Ramos (cell line): Measurements from ENCODE around the gene PCDHGB1.
"Not testable (repeated sequence)": the region's sequence is repeated elsewhere in the genome, so short reads cannot be mapped to it uniquely, and the experiment has no call there.

ENCODE experiments used
- in situ Hi-C: fragments of 300-500 bp; cut with MboI; formaldehyde crosslinking; loops from one replicate; pipeline ENCODE4 v1.14.3; 2022; ENCODE audit warnings: low sequenced_read_pairs; ENCODE audit not compliant: unreplicated experiment

Gene PCDHGB1

DNA sequence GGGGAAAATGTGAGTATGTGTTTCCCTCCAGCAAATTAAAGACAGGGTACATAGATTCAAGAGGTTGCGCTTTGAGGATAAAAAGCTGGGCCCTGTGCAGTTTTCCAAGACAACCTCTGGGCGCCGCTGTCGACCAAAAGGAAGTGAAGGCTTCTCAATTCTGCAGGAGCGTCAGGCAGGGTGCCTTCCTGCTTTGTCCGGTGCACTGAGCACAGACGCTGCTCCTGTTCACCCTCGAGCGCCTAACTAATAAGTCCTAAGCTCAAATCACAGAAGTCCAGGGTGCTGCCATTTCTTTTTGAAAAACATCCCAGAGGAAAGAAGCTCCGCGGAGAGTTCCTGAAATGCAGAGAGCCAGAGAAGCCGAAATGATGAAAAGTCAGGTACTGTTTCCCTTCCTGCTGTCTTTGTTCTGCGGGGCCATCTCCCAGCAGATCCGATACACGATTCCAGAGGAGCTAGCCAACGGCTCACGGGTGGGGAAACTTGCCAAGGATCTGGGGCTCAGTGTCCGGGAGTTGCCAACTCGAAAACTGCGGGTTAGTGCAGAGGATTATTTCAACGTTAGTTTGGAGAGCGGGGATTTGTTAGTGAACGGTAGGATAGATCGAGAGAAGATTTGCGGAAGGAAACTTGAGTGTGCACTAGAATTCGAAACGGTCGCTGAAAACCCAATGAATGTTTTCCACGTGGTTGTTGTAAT is at the start of gene PCDHGB1:
PCDHGB1 (plus strand) TSS at position 183 of the 703 bp plus-strand sequence; CDS start at position 345, 162 bp downstream.
- in situ Hi-C loops: no loop called here

DNA sequence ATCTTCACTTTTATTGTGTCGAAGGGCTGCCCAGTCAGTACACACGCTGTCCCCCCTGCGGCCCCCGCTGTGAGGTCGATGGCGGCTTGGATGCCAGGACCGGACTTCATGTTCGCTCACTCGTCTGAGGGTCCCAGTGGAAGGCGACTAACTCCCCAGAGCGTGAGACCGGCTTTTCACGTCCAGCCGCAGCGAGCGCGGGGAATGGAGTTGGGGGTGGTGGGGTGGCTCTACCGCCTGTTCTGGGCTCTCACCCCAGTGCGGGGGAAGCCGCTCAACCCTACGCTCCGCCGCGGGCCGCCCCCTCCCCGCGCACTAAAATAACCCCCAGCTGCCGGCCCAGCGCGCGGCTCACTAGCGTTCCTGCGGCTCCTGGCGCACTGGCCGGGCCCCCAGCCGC is 46.1 kb upstream of the PCDHGB1 start, which contains the start of gene SLC25A2:
SLC25A2 (minus strand) TSS at position 294 of the 400 bp plus-strand sequence; CDS start at position 110, 184 bp downstream.
- in situ Hi-C loops: no loop called here

DNA sequence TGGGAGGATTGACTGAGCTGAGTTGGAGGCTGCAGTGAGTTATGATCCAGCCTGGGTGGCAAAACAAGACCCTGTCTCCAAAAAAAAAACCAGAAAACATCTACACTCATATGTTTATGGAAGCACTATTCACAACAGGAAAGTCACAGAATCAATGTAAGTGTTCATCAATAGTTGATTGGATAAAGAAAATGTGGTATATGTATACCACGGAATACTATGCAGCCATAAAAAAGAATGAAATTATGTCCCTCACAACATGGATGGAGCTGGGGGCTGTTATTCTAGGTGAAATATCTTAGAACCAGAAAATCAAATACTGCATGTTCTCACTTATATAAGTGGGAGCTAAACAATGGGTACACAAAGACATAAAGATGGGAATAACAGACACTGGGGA is 43.3 kb upstream of the PCDHGB1 start:
- in situ Hi-C loops: no loop called here

DNA sequence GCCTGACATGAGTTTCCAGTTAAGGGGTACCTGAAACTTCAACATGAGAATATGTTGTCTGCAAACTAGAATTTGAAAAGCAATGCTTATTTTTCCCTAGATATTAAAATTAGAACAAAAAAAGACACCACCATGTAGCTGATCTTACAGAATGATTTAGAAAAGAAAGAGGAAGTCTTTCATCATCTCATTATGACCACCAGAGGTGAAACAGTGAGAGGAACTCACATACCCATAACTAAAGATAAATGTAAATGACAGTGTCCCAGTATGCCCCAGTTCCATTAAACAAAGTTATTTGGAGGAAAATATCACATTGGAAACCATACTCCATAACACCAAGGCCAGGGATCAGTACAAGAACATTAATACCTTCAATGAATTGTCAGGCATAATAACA is 36.2 kb upstream of the PCDHGB1 start:
- in situ Hi-C loops: no loop called here

DNA sequence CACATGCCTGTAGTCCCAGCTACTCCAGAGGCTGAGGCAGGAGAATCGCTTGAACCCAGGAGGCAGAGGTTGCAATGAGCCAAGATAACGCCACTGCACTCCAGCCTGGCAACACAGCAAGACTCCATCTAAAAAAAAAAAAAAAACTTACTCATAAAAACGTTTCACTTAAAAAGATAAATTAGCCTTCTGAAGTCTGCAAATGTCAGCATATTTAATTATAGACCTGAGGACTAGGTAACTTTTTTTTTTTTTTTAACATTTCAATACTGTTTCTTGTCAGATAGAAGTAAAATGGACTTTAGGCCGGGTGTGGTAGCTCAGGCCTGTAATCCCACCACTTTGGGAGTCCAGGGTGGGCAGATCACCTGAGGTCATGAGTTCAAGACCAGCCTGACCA is 32.9 kb upstream of the PCDHGB1 start:
- in situ Hi-C loops: not testable (repeated sequence)

DNA sequence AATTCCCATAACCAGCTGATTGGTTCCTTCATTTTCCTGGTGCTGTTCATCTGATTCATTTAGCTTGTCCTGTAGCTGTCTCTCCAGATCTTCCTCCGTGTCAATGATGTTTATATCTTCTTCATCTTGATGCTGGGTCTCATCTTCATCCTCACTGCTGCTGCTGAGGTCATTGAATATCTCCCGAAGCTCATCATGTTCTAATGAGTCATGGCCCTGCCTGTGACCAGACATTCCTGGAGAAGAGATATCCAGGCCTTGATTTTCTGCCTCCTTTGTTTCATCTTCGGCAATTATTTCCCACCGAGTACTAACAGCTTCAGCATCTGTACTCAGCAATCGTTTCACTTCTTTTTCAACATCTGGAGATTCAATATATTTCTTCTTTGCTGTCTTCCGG is 30.7 kb upstream of the PCDHGB1 start:
- in situ Hi-C loops: no loop called here

DNA sequence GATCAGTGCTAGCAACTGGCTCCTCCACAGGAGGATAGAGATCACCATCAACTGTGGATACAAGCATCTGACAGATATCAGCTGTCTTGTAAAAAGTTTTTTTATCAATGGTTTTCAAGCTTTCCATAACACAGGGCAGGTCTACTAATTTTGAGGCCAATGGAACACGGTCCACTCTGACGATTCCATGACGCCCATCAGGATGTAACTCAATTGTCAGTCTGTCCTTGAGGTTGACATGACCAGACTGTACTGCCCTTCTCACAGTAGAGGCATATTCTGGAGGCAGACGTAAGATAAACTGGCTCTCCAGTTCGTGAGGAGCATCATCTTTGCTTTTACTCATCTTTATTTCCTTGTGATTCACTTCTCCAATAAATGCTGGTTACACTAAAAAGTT is 30.2 kb upstream of the PCDHGB1 start:
- in situ Hi-C loops: no loop called here

DNA sequence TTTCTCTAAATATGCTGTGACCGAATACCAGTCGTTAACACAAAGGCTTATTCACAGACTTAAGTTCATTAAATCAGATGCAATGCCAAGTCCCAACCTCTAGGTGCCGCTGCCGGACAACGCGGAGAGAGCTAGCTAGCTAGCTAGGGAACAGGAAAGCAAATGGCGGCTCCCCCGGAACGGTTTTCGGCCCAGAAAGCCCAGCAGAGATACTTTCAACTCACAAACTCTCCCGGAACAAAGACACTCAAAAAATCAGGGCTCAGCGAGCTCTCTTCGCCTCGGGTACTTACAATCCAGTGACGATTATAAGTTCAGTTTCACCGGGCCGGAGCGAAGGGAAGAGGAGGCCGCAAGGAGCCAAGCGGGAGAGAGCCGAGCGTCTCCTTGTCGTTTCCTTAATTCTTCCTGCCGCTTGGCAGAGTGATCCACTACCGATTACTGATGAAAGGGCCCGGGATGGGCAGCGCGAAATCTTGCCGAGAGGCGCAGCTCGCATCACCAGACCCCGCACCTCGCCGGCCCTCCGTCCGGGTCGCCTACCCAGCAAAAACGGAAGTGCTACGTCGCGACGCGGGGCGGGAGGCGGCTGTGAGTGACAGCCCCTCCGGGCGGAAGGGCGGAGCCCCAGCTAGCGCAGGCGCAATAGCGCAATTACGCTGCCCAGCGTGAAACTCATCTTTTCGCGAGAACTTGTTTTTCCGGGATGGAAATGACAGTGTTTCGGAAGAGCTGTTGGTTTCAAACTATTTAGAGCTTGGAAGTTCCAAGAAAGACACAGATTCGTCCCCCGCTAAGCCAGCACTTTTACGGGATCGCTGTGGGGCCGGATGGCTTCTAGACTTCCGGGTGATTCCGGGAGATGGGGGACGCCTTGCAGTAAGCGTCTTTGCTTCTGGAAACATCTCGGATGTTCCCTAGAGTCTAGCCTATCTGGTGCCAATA is 29.4 kb upstream of the PCDHGB1 start, which contains the start of gene TAF7:
TAF7 (minus strand) TSS at position 560 of the 945 bp plus-strand sequence. CDS start 740 bp downstream, outside the sequence.
- in situ Hi-C loops: no loop called here

DNA sequence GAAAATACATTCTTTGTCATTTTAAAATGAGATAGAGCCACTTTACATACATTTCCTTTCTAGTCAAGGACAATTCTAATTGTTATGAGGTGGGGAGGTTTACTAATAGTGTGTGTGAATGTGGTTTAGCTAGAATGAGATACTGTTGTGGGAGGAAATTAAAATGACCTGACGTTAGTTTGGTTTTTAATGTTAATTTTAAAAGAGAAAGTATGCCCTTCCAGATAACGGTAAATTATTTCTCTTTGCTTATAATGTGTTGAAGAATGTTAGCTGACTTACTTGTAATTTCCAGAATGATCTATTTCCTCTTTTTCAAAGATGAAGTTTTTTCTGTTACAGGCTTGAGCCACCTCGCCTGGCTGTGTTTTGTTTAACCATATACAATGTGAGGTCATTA is 27.6 kb upstream of the PCDHGB1 start:
- in situ Hi-C loops: no loop called here

DNA sequence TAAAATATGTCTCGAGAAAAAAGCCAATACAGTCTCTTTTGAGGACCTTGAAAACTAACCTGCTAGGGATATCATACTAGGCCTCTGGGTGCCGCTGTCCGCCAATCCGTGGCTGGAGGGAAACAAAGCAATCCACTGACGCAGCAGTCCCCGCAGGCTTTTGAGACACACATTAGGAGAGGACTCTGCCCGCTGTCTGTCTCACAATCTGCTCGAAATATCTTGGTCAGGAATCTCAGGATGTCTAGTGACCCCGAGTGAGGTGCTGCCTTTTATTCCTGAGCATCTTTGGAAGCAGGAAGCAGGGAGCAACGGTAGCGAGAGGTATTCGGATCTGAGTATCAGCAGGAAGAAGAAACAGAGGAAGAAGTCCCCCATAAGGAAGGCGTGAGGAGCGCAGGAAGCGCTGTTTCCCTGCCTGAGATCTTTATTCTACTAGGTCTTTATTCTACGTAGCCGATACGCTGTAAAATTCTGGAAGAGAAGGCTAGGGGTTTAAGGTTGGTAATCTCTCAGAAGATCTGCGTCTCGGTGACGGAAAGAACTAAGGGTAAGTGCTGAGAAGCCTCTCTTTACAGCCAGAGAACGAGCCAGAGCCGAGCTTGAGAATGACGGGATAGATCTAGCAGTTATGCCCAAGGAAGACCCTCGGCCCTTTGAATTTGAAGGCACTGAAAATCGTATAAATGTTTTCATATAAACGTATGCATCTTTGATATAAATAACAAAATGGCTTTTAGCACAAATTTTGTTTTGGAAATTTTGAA is 23.6 kb upstream of the PCDHGB1 start:
- in situ Hi-C loops: no loop called here

DNA sequence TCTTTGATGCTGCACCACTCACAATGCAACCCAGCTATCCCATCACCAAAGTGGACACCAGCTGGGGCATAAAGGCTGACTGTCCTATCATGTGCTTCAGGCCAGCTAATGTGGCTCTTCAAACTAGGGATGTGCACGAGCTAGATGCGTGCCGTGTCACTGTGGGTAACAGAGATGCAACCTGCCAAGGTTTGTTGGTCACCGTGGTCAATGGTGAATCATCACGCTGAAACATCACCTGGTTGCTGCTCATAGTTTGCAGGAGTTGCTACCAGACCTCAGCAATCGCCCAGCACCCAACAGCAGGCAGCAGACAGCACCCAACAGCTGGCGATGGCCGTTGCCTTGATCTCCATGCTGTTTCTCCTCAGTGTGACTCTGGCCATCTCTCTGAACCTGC is 21.7 kb upstream of the PCDHGB1 start:
- in situ Hi-C loops: no loop called here

DNA sequence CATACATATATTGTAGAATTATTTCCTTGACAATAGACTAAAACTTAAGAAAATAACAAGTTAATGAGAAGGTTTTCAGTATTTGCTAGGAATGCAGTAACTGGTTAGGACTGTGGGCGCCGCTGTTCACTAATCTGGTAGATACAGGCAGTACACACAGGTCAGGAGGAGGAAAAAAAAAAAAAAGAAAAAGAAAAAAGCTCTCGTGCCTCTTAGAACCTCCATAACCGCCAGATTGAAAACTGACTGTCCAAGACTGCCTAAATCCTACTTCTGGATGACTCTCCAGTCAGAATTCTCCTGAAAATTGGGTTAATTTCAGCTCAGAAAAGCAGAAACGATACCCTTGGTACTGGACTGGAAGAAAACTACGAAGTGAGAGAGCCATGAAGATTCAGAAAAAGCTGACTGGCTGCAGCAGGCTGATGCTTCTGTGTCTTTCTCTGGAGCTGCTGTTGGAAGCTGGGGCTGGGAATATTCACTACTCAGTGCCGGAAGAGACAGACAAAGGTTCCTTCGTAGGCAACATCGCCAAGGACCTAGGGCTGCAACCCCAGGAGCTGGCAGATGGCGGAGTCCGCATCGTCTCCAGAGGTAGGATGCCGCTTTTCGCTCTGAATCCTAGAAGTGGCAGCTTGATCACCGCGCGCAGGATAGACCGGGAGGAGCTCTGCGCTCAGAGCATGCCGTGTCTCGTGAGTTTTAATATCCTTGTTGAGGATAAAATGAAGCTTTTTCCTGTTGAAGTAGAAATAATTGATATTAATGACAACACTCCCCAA is 19.4 kb upstream of the PCDHGB1 start, which contains the start of gene PCDHGA1:
PCDHGA1 (plus strand) TSS at position 216 of the 782 bp plus-strand sequence.
- in situ Hi-C loops: no loop called here

DNA sequence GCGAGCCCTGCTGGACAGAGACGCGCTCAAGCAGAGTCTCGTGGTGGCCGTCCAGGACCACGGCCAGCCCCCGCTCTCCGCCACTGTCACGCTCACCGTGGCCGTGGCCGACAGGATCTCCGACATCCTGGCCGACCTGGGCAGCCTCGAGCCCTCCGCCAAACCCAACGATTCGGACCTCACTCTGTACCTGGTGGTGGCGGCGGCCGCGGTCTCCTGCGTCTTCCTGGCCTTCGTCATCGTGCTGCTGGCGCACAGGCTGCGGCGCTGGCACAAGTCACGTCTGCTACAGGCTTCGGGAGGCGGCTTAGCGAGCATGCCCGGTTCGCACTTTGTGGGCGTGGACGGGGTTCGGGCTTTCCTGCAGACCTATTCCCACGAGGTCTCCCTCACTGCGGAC is 17.3 kb upstream of the PCDHGB1 start:
- in situ Hi-C loops: not testable (repeated sequence)

DNA sequence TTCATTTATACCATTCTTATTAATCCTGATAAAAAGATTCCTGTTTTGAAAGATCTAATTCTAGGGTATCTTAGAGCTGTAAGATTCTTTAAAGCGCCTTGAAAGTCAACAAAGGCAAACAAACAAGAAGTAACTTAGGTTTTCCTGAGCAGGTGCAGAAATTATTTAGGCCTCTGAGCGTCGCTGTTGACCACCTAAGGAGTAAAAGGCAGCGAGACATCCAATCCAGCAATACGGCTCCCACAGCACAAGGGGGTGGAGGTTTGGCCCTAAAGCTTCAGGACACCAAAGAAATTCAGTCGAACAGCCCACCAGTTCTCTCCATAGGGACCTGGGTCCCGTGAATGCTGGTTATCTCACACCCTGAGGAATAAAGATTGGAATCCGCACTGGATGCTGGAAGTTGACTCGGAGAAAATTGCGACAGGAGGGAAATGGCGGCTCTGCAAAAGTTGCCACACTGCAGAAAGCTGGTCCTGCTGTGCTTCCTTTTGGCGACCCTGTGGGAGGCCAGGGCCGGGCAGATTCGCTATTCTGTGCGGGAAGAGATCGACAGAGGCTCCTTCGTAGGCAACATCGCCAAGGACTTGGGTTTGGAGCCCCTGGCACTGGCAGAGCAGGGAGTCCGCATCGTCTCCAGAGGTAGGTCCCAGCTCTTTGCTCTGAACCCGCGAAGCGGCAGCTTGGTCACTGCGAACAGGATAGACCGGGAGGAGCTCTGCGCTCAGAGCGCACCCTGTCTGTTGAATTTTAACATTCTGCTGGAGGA is 11.2 kb upstream of the PCDHGB1 start, which contains the start of gene PCDHGA2:
PCDHGA2 (plus strand) TSS at position 223 of the 769 bp plus-strand sequence.
- in situ Hi-C loops: no loop called here

DNA sequence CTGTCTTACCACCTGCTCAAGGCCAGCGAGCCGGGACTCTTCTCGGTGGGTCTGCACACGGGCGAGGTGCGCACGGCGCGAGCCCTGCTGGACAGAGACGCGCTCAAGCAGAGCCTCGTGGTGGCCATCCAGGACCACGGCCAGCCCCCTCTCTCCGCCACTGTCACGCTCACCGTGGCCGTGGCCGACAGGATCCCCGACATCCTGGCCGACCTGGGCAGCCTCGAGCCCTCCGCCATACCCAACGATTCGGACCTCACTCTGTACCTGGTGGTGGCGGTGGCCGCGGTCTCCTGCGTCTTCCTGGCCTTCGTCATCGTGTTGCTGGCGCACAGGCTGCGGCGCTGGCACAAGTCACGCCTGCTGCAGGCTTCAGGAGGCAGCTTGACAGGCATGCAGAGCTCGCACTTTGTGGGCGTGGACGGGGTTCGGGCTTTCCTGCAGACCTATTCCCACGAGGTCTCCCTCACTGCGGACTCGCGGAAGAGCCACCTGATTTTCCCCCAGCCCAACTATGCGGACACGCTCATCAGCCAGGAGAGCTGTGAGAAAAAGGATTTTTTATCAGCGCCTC is 9.0 kb upstream of the PCDHGB1 start:
- in situ Hi-C loops: not testable (repeated sequence)

DNA sequence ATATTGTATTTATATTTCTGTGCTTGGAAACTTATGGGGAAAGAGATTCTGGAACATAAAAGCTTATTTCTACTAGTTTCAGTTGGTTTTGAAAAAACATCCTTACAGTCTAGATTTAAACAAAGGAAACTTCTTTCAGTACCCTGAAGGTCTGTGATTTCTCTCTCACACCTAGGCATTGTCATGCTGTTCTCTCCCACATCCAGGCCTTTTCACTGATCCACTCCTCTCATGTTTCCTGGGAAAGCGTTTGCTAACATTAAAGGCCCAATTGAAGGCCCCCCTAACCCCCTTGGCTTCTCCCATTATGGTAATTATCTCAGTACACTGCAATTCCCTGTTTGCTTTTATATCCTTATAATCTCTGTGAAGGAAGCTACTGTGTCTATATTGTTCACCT is 7.1 kb upstream of the PCDHGB1 start:
- in situ Hi-C loops: no loop called here

DNA sequence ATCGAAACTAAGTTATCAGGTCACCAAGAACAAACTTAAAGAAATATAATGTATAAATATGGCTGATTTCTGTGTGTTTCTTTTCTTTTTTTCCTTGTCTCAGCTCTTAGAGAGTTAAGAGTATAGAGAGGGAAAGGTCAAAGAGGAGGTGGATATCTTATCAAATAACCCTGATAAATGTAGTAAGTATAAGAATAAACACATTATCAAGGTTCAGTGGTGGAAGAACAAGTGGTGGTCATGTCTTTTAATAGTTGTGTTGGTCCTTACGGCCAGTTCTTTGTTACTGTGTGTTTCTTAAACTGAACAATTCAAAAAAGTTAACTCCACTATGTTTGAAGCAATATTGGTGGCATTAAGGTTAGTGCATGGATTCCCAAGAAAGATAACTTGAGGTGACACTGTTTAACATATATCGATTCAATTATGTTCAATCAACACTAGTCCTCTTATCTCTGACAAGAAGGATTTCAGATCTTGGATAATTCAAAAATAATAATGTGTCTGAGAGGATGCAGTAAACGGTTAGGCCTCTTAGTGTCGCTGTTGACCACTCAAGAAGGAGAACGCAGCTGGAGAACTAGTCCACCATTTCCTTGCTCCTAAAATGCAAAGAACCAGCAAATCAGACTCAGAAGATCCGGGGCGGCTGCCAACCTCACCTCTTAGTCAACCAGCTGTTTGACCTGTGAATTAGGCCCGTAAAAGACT is 6.5 kb upstream of the PCDHGB1 start, which contains the start of gene PCDHGA3:
PCDHGA3 (plus strand) TSS at position 588 of the 711 bp plus-strand sequence. CDS start 205 bp downstream, outside the sequence.
- in situ Hi-C loops: no loop called here
